DND-41 (cell line): ENCODE measurements around the gene MCC.

Source experiments
- ATAC-seq: fragments of 200-7000 bp; cut with Tn5 transposase; 3 replicates; pipeline ENCODE4 v1.9.1; 2021; ENCODE audit warnings: low read depth; ENCODE audit not compliant: insufficient read depth
- DNase-seq: peaks from one replicate; pipeline ENCODE4 v3.0.0-alpha.2; 2020
- H2AFZ ChIP-seq: 2 replicates; pipeline ENCODE4 v1.6.0; 2012; ENCODE audit warnings: low read depth, low read length
- H3K27ac ChIP-seq: 2 replicates; pipeline ENCODE4 v1.5.1; 2012; ENCODE audit warnings: low read length, inconsistent platforms
- H3K27me3 ChIP-seq: fragments of 200-600 bp; sonication (generic); 2 replicates; pipeline ENCODE4 v1.6.0; 2012; ENCODE audit warnings: low read length, mild to moderate bottlenecking, inconsistent platforms; ENCODE audit not compliant: insufficient read depth, poor library complexity
- H3K36me3 ChIP-seq: 2 replicates; pipeline ENCODE4 v1.5.1; 2012; ENCODE audit warnings: low read length, inconsistent platforms; ENCODE audit not compliant: insufficient read depth
- H3K4me1 ChIP-seq: 2 replicates; pipeline ENCODE4 v1.5.1; 2012; ENCODE audit warnings: mild to moderate bottlenecking, low read length; ENCODE audit not compliant: insufficient read depth
- H3K4me2 ChIP-seq: 2 replicates; pipeline ENCODE4 v1.6.0; 2012; ENCODE audit warnings: mild to moderate bottlenecking, moderate library complexity, low read length, inconsistent platforms; ENCODE audit not compliant: insufficient read depth
- H3K4me3 ChIP-seq, 2 experiments: fragments of 200-600 bp in 1 of 2; shearing (Covaris generic) in 1 of 2; 2 replicates each; pipeline ENCODE4 v1.5.1; 2012 to 2016; ENCODE audit warnings: inconsistent platforms in 2 of 2, low read length in 2 of 2, mild to moderate bottlenecking in 2 of 2, low read depth in 1 of 2, moderate library complexity in 1 of 2
- H3K79me2 ChIP-seq: 2 replicates; pipeline ENCODE4 v1.6.0; 2012; ENCODE audit warnings: low read length, inconsistent platforms; ENCODE audit not compliant: insufficient read depth
- H3K9ac ChIP-seq: 2 replicates; pipeline ENCODE4 v1.6.0; 2012; ENCODE audit warnings: low read depth, mild to moderate bottlenecking, inconsistent platforms, low read length, moderate library complexity
- H3K9me3 ChIP-seq: 2 replicates; pipeline ENCODE4 v1.5.1; 2012; ENCODE audit warnings: low read length, moderate library complexity, mild to moderate bottlenecking, inconsistent platforms; ENCODE audit not compliant: insufficient read depth, severe bottlenecking
- H4K20me1 ChIP-seq: 2 replicates; pipeline ENCODE4 v1.6.0; 2012; ENCODE audit warnings: low read length; ENCODE audit not compliant: insufficient read depth
- CTCF ChIP-seq: IDR thresholded peaks from 2 replicates; pipeline ENCODE4 v1.5.1; 2012; ENCODE audit warnings: borderline replicate concordance, low read length, moderate library complexity, mild to moderate bottlenecking; ENCODE audit not compliant: poor library complexity, severe bottlenecking; ENCODE audit errors: extremely low read depth
- EZH2 ChIP-seq: IDR thresholded peaks from 3 replicates; pipeline ENCODE4 v1.6.1; 2012; ENCODE audit warnings: borderline replicate concordance, low read depth, mild to moderate bottlenecking, moderate library complexity, low read length, inconsistent platforms; ENCODE audit not compliant: severe bottlenecking

Gene MCC

GRCh38 chr5:113487416-113487780 lies 855 bp downstream of the MCC start:
- Histone ChIP-seq H4K20me1 (no peaks in the 10 kb centered on the region), H3K9me3 (peaks cover 12% of the 10 kb centered on the region), H3K36me3 (no peaks in the 10 kb centered on the region), H3K79me2 (no peaks in the 10 kb centered on the region), H2AFZ (no peak overlapping the region), H3K27me3 (no peaks in the 10 kb centered on the region), H3K9ac (no peak overlapping the region), H3K4me3 (no peak overlapping the region), H3K27ac (no peak overlapping the region), H3K4me1 (peaks cover 12% of the 10 kb centered on the region), H3K4me2 (no peak overlapping the region)
- no peak for ATAC-seq
- no peak for DNase-seq
- no peak for TF ChIP-seq CTCF
- no peak for TF ChIP-seq EZH2

- TF ChIP-seq CTCF = no peak
- TF ChIP-seq EZH2 = no peak
- Histone ChIP-seq H3K79me2 (no peaks in the 10 kb centered on the region), H3K27ac (no peak overlapping the region), H3K4me1 (no peaks in the 10 kb centered on the region), H3K36me3 (no peaks in the 10 kb centered on the region), H3K9ac (no peak overlapping the region), H4K20me1 (no peaks in the 10 kb centered on the region), H3K27me3 (no peaks in the 10 kb centered on the region), H3K4me3 (no peak overlapping the region), H2AFZ (no peak overlapping the region), H3K9me3 (no peaks in the 10 kb centered on the region), H3K4me2 (no peak overlapping the region)
- ATAC-seq (no peak), DNase-seq (no peak)
These were observed 8.0 kb downstream of the MCC start for GRCh38 chr5:113480243-113480642.

- Histone ChIP-seq H3K36me3 (no peaks in the 10 kb centered on the region), H3K27ac (no peak overlapping the region), H3K4me3 (no peak overlapping the region), H3K79me2 (no peaks in the 10 kb centered on the region), H3K4me1 (no peaks in the 10 kb centered on the region), H3K9me3 (no peaks in the 10 kb centered on the region), H3K27me3 (no peaks in the 10 kb centered on the region), H4K20me1 (no peaks in the 10 kb centered on the region), H3K9ac (no peak overlapping the region), H3K4me2 (no peak overlapping the region), H2AFZ (no peak overlapping the region)
- DNase-seq (no peak), ATAC-seq (no peak)
- TF ChIP-seq EZH2 (no peak), CTCF (no peak)
These were observed 9.6 kb downstream of the MCC start for GRCh38 chr5:113478691-113479090.
